Epithelial cell of proximal tubule (primary cell): ENCODE results near the gene RPGRIP1. TPM values are rescaled to one million over a fixed set of nuclear protein-coding genes. Genes with fewer than 3 reads are reported as not detected.
"Not testable (repeated sequence)": the region's sequence is repeated elsewhere in the genome, so short reads cannot be mapped to it uniquely, and the experiment has no call there.

ENCODE experiments used
- DNase-seq: peaks from one replicate; pipeline ENCODE4 v3.0.0-alpha.2; 2011; ENCODE audit warnings: low read depth
- H3K4me3 ChIP-seq: 2 replicates; pipeline ENCODE4 v1.5.1; 2011; ENCODE audit warnings: low read depth, mild to moderate bottlenecking, low read length
- total RNA-seq: library from RNA; depleted of rRNA; stranded (reverse); fragments of >200 nt; gene quantifications from 2 replicates; pipeline ENCODE4 v1.2.3, GENCODE V29; 2015
- TF ChIP-seq, protein P1 (sequence below): conservative IDR thresholded peaks from 2 replicates; pipeline ENCODE4 v1.5.1; 2012; ENCODE audit warnings: low read depth, mild to moderate bottlenecking, low read length

RPGRIP1 gene
- total RNA-seq, 1 donor from 2014 or later: not detected

GRCh38 chr14:21252149-21252548 is 27.7 kb upstream of the RPGRIP1 start:
- TF ChIP-seq, protein P1, sequence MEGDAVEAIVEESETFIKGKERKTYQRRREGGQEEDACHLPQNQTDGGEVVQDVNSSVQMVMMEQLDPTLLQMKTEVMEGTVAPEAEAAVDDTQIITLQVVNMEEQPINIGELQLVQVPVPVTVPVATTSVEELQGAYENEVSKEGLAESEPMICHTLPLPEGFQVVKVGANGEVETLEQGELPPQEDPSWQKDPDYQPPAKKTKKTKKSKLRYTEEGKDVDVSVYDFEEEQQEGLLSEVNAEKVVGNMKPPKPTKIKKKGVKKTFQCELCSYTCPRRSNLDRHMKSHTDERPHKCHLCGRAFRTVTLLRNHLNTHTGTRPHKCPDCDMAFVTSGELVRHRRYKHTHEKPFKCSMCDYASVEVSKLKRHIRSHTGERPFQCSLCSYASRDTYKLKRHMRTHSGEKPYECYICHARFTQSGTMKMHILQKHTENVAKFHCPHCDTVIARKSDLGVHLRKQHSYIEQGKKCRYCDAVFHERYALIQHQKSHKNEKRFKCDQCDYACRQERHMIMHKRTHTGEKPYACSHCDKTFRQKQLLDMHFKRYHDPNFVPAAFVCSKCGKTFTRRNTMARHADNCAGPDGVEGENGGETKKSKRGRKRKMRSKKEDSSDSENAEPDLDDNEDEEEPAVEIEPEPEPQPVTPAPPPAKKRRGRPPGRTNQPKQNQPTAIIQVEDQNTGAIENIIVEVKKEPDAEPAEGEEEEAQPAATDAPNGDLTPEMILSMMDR: no peak
- no peak overlapping the region for H3K4me3 ChIP-seq
- DNase-seq: no peak

- no peak for DNase-seq
- H3K4me3 ChIP-seq: no peak overlapping the region
- TF ChIP-seq, protein P1: no peak
These were observed 24.3 kb upstream of the RPGRIP1 start for GRCh38 chr14:21255385-21256101.

- not testable (repeated sequence) for DNase-seq, H3K4me3 ChIP-seq
These were observed 23.8 kb upstream of the RPGRIP1 start for GRCh38 chr14:21256102-21256447.

- DNase-seq: no peak
- TF ChIP-seq, protein P1: no peak
- no peak overlapping the region for H3K4me3 ChIP-seq
These were observed 23.1 kb upstream of the RPGRIP1 start for GRCh38 chr14:21256539-21257393.

GRCh38 chr14:21257394-21257909 is 22.4 kb upstream of the RPGRIP1 start:
- no peak overlapping the region for H3K4me3 ChIP-seq
- DNase-seq: no peak
- TF ChIP-seq, protein P1: no peak

DNA sequence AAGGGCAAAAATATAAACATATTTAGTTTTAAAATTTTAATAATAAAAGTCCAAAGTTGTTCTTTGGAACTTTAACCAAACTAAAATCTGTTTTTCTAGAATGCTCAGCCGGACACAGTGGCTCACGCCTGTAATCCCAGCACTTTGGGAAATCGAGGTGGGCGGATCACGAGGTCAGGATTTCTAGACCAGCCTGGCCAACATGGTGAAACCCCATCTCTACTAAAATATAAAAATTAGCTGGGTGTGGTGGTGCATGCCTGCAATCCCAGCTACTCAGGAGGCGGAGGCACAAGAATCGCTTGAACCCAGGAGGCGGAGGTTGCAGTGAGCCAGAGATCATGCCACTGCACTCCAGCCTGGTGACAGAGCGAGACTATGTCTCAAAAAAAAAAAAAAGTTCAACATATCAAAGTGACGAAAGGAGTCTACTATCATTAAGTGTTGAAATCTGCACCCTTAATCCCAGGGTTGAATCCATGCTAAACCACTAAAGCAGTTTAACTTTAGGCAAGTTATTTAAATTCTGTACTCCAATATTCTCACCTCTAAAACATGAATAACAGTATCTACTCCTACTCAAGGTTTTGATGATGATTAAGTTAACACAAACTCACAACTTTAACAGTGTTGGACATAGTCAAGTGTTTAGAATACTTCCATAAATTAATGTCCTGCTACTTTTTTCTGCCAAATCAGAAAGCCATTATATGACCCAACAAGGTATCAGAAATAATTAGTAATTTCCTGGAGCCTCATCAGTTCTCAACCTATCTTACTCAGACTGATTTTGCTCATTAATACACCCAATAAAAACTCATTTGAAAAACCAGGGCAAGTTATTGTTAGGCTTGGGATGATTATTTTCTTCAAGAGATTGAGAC is 21.6 kb upstream of the RPGRIP1 start:
- no peak for DNase-seq
- H3K4me3 ChIP-seq: no peak overlapping the region
- TF ChIP-seq, protein P1: no peak
